ENCODE results near the gene KRCC1. TPM values are rescaled to one million over a fixed set of nuclear protein-coding genes. Genes with fewer than 3 reads are reported as not detected.
A peak's percentile ranks its signal among the peaks of the same experiment; 100 is the strongest.
"Not testable (repeated sequence)": the region's sequence is repeated elsewhere in the genome, so short reads cannot be mapped to it uniquely, and the experiment has no call there.

The KRCC1 gene
- total RNA-seq, 2 experiments from 2014 or later = 10.8 to 11.1 TPM

DNA sequence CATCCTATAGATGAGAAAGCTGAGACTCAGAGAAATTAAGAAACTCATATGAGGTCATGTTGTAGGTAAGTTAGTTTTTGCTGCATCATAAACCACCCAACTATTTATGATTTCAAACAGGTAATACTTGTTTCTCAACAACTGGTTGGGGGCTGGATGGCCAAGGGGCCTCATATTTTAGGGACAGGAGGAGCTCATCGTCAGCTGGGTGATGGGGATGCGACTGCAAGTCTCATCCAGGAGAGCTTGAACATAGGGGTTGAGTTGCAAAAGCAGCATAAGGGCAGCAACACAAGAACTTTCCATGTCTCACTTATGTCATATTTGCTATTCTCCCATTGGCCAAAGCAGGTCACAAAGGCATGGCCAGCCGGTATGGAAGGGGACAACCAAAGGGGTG lies 35.6 kb downstream of the KRCC1 start:
- intact Hi-C loops (cut with micrococcal nuclease) = loop anchor here (5.0 kb wide), 1 partner anchor 37 kb away; the partner anchor contains the start of gene KRCC1
- Mint-ChIP-seq H3K9me3 (peaks cover 2% of the 10 kb centered on the region), H3K4me1 (ENCODE audit: low read depth) (peaks cover 15% of the 10 kb centered on the region), H3K27ac (no peak overlapping the region), H3K4me3 (no peak overlapping the region), H3K36me3 (ENCODE audit: low read depth) (no peaks in the 10 kb centered on the region), H3K27me3 (peaks cover 2% of the 10 kb centered on the region)
- ChIA-PET CTCF (interaction anchor here (1.4 kb wide), 1 partner anchor 41 kb away, joined by 3 read pairs; no protein-coding TSS in a partner anchor), POLR2A (no interaction called here)
- ATAC-seq (no peak), DNase-seq (no peak)
- TF ChIP-seq, protein P1, sequence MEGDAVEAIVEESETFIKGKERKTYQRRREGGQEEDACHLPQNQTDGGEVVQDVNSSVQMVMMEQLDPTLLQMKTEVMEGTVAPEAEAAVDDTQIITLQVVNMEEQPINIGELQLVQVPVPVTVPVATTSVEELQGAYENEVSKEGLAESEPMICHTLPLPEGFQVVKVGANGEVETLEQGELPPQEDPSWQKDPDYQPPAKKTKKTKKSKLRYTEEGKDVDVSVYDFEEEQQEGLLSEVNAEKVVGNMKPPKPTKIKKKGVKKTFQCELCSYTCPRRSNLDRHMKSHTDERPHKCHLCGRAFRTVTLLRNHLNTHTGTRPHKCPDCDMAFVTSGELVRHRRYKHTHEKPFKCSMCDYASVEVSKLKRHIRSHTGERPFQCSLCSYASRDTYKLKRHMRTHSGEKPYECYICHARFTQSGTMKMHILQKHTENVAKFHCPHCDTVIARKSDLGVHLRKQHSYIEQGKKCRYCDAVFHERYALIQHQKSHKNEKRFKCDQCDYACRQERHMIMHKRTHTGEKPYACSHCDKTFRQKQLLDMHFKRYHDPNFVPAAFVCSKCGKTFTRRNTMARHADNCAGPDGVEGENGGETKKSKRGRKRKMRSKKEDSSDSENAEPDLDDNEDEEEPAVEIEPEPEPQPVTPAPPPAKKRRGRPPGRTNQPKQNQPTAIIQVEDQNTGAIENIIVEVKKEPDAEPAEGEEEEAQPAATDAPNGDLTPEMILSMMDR (IDR thresholded peaks at IDR 0.05) = no peak

DNA sequence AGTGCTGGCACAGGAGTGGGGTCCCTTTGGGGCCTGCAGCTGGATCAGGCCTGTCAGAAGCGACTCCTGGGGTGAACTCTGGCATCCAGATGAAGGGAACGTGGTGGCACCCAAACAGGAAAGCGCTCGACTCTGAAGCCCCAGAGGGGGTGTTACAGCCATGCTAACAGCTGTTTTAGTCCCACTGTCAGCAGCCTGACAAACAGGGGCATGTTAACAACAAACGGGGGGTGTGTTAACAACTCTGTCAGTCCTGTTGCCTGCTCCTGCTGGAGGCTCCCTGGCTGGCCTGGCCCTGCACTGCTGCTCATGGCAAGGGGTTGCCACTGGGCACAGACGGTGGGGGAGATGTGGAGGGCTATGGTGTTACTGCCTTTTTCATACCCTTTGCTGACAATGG lies 36.7 kb downstream of the KRCC1 start:
- DNase-seq (no peak), ATAC-seq (no peak)
- CTCF ChIA-PET = no interaction called here
- Mint-ChIP-seq H3K4me3 (no peak overlapping the region), H3K9me3 (peaks cover 2% of the 10 kb centered on the region), H3K36me3 (ENCODE audit: low read depth) (no peaks in the 10 kb centered on the region), H3K4me1 (ENCODE audit: low read depth) (peaks cover 16% of the 10 kb centered on the region), H3K27me3 (peaks cover 2% of the 10 kb centered on the region), H3K27ac (no peak overlapping the region)
- TF ChIP-seq, protein P1 (IDR thresholded peaks at IDR 0.05) = no peak
- intact Hi-C loops (cut with micrococcal nuclease) = loop anchor here (5.0 kb wide), 1 partner anchor 38 kb away; the partner anchor contains the start of gene KRCC1
- POLR2A ChIA-PET = no interaction called here

DNA sequence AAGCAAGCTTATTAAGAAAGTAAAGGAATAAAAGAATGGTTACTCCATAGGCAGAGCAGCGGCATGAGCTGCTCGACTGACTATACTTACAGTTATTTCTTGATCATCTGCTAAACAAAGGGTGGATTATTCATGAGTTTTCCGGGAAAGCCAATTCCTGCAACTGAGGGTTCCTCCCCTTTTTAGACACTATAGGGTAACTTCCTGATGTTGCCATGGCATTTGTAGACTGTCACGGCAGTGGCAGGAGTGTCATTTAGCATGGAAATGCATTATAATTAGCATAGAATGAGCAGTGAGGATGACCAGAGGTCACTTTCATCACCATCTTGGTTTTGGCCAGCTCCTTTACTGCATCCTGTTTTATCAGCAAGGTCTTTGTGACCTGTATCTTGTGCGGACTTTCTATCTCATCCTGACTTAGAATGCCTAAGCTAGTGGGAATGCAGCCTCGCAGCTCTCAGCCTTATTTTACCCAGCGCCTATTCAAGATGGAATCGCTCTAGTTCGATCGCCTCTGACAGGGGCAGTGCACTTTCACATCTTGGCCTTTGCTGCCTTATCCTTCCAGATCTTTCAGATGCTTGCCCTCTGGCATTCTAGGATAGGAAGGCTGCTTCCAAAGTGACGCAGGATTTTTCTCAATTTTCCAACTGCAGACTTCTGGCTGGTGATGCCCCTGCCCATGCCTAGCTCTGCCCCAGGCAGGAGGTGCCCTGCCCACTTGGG lies 37.3 kb downstream of the KRCC1 start:
- DNase-seq; H3K27me3 Mint-ChIP-seq; H3K36me3 Mint-ChIP-seq (ENCODE audit: low read depth); H3K9me3 Mint-ChIP-seq; ATAC-seq; H3K27ac Mint-ChIP-seq; POLR2A ChIA-PET: not testable (repeated sequence)
- H3K4me3 Mint-ChIP-seq = peak overlapping the region; percentile 98
- CTCF ChIA-PET = interaction anchor here (1.2 kb wide), 1 partner anchor 42 kb away, joined by 3 read pairs; no protein-coding TSS in a partner anchor
- H3K4me1 Mint-ChIP-seq (ENCODE audit: low read depth) = peaks cover 16% of the 10 kb centered on the region
- intact Hi-C loops (cut with micrococcal nuclease) = loop anchor here (5.0 kb wide), 1 partner anchor 39 kb away; the partner anchor contains the start of gene KRCC1

DNA sequence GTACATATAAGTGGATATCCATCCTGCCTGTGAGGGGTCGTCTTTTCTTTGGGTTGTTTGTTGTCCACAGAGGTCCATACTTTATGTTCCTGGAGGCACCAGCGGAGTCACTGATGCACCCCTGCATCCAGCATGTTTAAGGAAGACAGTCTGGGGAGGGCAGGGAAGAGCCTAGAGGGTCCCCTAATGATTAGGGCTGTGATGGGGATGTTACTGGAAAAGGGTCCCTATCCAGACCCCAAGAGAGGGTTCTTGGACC lies 37.9 kb downstream of the KRCC1 start:
- ChIA-PET CTCF (interaction anchor here (1.2 kb wide), 1 partner anchor 43 kb away, joined by 3 read pairs; no protein-coding TSS in a partner anchor), POLR2A (interaction anchor here (1.2 to 2.8 kb wide), 4 partner anchors 10 to 32 kb away, joined by 4 to 21 read pairs (median 13); no protein-coding TSS in a partner anchor)
- H3K4me3 Mint-ChIP-seq = peak overlapping the region; percentile 98
- H3K36me3 Mint-ChIP-seq (ENCODE audit: low read depth); H3K9me3 Mint-ChIP-seq; ATAC-seq; DNase-seq; H3K27me3 Mint-ChIP-seq: not testable (repeated sequence)
- peak overlapping the region; percentile 100 for H3K27ac Mint-ChIP-seq
- intact Hi-C loops (cut with micrococcal nuclease) = loop anchor here (5.0 kb wide), 1 partner anchor 40 kb away; the partner anchor contains the start of gene KRCC1
- H3K4me1 Mint-ChIP-seq (ENCODE audit: low read depth) = peaks cover 16% of the 10 kb centered on the region

DNA sequence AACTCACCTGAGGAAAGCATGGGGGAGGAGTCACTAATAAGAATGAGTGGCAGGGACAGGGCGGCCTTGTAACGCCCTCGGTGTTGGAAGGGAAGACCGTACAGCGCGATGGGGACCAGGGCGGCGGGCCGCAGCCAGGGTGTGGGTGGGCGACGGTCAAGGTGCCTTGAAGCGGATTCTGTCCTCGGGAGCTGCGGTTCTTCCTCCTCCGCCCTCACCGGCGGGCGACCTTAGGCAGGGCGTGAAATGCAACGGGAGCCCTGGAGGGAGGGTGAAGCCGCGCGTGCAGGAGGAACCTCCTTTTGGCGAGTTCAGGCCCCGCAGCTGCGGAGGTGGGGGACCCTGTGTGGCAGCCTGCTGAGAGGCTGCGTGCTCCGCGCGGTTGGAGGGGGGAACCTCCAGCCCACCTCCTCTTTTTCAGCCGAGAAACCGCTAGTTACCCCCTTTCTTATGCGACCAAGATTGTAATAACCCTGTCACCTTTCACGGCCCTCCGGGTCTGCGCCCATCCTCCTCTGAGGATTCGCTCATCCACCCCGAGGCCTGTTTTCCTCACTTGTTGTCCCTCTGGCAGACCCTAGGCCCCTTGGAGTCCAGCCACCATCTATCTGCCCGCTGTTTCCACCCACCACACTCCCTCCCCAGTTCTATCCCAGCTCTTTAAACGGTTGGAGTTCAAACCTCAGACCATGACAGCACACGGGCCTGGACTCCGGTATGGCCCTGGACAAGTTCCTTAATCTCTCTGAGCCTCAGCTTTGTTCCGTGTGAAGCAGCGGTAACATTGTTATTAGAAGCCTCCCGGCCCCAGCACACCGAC lies 38.4 kb downstream of the KRCC1 start:
- peaks cover 16% of the 10 kb centered on the region for H3K4me1 Mint-ChIP-seq (ENCODE audit: low read depth)
- peak; percentile 63 for ATAC-seq
- peaks cover 2% of the 10 kb centered on the region for H3K27me3 Mint-ChIP-seq
- peak overlapping the region; percentile 98 for H3K4me3 Mint-ChIP-seq
- intact Hi-C loops (cut with micrococcal nuclease) = loop anchor here (5.0 kb wide), 1 partner anchor 40 kb away; the partner anchor contains the start of gene KRCC1
- POLR2A ChIA-PET = interaction anchor here (0.7 to 2.8 kb wide), 20 partner anchors 8 to 198 kb away, joined by 3 to 21 read pairs (median 6); no protein-coding TSS in a partner anchor
- no peaks in the 10 kb centered on the region for H3K36me3 Mint-ChIP-seq (ENCODE audit: low read depth)
- peak overlapping the region; percentile 100 for H3K27ac Mint-ChIP-seq
- TF ChIP-seq, protein P1 (IDR thresholded peaks at IDR 0.05) = no peak
- CTCF ChIA-PET = interaction anchor here (1.2 to 1.9 kb wide), 3 partner anchors 15 to 43 kb away, joined by 3 to 7 read pairs (median 5); no protein-coding TSS in a partner anchor
- H3K9me3 Mint-ChIP-seq = peaks cover 2% of the 10 kb centered on the region
- peak; percentile 70 for DNase-seq

Data from activated CD8-positive, alpha-beta T cell treated with anti-CD3 and anti-CD28 coated beads for 36 hours (primary cell).